Sigmoid colon (tissue), 4 donors: Measurements from ENCODE around the gene INVS.

Source experiments
- CTCF ChIP-seq, 4 experiments: fragments of 450-650 bp in 3 of 4; fragments of 200-600 bp in 1 of 4; IDR thresholded peaks; one replicate each; pipeline ENCODE4 v1.5.1; 2016 to 2019; ENCODE audit warnings: antibody characterized with exemption in 4 of 4, mild to moderate bottlenecking in 3 of 4, moderate library complexity in 2 of 4
- EP300 ChIP-seq, 4 donors: sonication (generic); formaldehyde crosslinking; IDR thresholded peaks; one replicate each; pipeline ENCODE4 v1.6.1; 2017; ENCODE audit warnings: antibody characterized with exemption in 4 of 4
- POLR2A ChIP-seq, 2 donors: fragments of 450-650 bp; IDR thresholded peaks; one replicate each; pipeline ENCODE4 v1.6.1; 2016; ENCODE audit warnings: antibody characterized with exemption in 2 of 2, mild to moderate bottlenecking in 2 of 2, moderate library complexity in 2 of 2

GRCh38 chr9:100196828-100197227 lies 97.8 kb downstream of the INVS start:
- TF ChIP-seq CTCF (IDR thresholded peaks at IDR 0.05) (no peak), POLR2A (IDR thresholded peaks at IDR 0.05) (no peak), EP300 (IDR thresholded peaks at IDR 0.05) (no peak)
